HEK293 (cell line): ENCODE data around the gene DCHS1.

ENCODE experiments used
- CTCF ChIA-PET: fragments of 350-600 bp; formaldehyde crosslinking; extraction: SDS; loops from one replicate; lab custom pipeline; 2021; ENCODE audit warnings: antibody characterized with exemption; lab: Yijun Ruan, JAX
- POLR2A ChIA-PET: fragments of 300-600 bp; formaldehyde crosslinking; extraction: SDS; loops from one replicate; lab custom pipeline; 2020; ENCODE audit warnings: antibody characterized with exemption, inconsistent platforms; lab: Yijun Ruan, JAX
- H3K27ac ChIP-seq: fragments of 200-500 bp; sonication (Bioruptor generic); 2 replicates; pipeline ENCODE4 v1.5.1; 2014; ENCODE audit warnings: low read depth, low read length, control low read depth, inconsistent platforms; ENCODE audit errors: extremely low read depth
- H3K36me3 ChIP-seq, 2 experiments: fragments of 200-500 bp in 1 of 2; sonication (Bioruptor generic) in 1 of 2; 1 replicate in 1 of 2; 2 replicates in 1 of 2; pipeline ENCODE4 v1.5.1; 2014 to 2017; ENCODE audit warnings: inconsistent platforms in 2 of 2, low read length in 2 of 2; ENCODE audit not compliant: control insufficient read depth in 2 of 2, insufficient read depth in 1 of 2
- H3K4me1 ChIP-seq: fragments of 200-500 bp; sonication (Bioruptor generic); 2 replicates; pipeline ENCODE4 v1.5.1; 2014; ENCODE audit warnings: mild to moderate bottlenecking, low read length, inconsistent platforms; ENCODE audit not compliant: control insufficient read depth, insufficient read depth
- H3K4me3 ChIP-seq: 2 replicates; pipeline ENCODE4 v1.5.1; 2011; ENCODE audit warnings: low read depth, mild to moderate bottlenecking, control low read depth, low read length, moderate library complexity
- H3K9me3 ChIP-seq: fragments of 200-500 bp; sonication (Bioruptor generic); 2 replicates; pipeline ENCODE4 v1.5.1; 2014; ENCODE audit warnings: low read depth, low read length, inconsistent platforms; ENCODE audit not compliant: control insufficient read depth, insufficient read depth
- FEZF1 ChIP-seq: fragments of 450-650 bp; formaldehyde crosslinking; IDR thresholded peaks from 2 replicates; pipeline ENCODE4 v1.5.1; 2016; ENCODE audit warnings: missing biosample characterization, missing genetic modification characterization
- GLIS1 ChIP-seq: fragments of 450-650 bp; formaldehyde crosslinking; IDR thresholded peaks from 2 replicates; pipeline ENCODE4 v1.5.1; 2016; ENCODE audit warnings: missing biosample characterization, missing genetic modification characterization
- SCRT1 ChIP-seq: fragments of 450-650 bp; formaldehyde crosslinking; IDR thresholded peaks from 2 replicates; pipeline ENCODE4 v1.5.1; 2016; ENCODE audit warnings: missing biosample characterization, missing genetic modification characterization, borderline replicate concordance
- ZBTB17 ChIP-seq: fragments of 450-650 bp; formaldehyde crosslinking; IDR thresholded peaks from 2 replicates; pipeline ENCODE4 v1.5.1; 2016; ENCODE audit warnings: missing biosample characterization, missing genetic modification characterization
- ZBTB48 ChIP-seq: fragments of 450-650 bp; formaldehyde crosslinking; IDR thresholded peaks from 2 replicates; pipeline ENCODE4 v1.5.1; 2016; ENCODE audit warnings: missing biosample characterization, missing genetic modification characterization
- ZFHX2 ChIP-seq: fragments of 450-650 bp; formaldehyde crosslinking; conservative IDR thresholded peaks from 2 replicates; pipeline ENCODE4 v1.5.1; 2016; ENCODE audit warnings: missing biosample characterization, missing genetic modification characterization
- ZFP69B ChIP-seq: fragments of 450-650 bp; formaldehyde crosslinking; IDR thresholded peaks from 2 replicates; pipeline ENCODE4 v1.5.1; 2016; ENCODE audit warnings: missing biosample characterization, missing genetic modification characterization
- ZNF10 ChIP-seq: fragments of 450-650 bp; formaldehyde crosslinking; IDR thresholded peaks from 2 replicates; pipeline ENCODE4 v1.5.1; 2017; ENCODE audit warnings: missing biosample characterization, missing genetic modification characterization
- ZNF571 ChIP-seq: fragments of 450-650 bp; formaldehyde crosslinking; IDR thresholded peaks from 2 replicates; pipeline ENCODE4 v1.5.0; 2017; ENCODE audit warnings: missing biosample characterization, missing genetic modification characterization
- ZNF596 ChIP-seq: fragments of 450-650 bp; IDR thresholded peaks from 2 replicates; pipeline ENCODE4 v1.5.0; 2018; ENCODE audit warnings: missing biosample characterization, mild to moderate bottlenecking, missing genetic modification characterization, moderate library complexity
- ZNF600 ChIP-seq: fragments of 450-650 bp; formaldehyde crosslinking; IDR thresholded peaks from 2 replicates; pipeline ENCODE4 v1.5.1; 2016; ENCODE audit warnings: missing biosample characterization, missing genetic modification characterization
- ZNF701 ChIP-seq: fragments of 450-650 bp; formaldehyde crosslinking; IDR thresholded peaks from 2 replicates; pipeline ENCODE4 v1.5.1; 2016; ENCODE audit warnings: missing biosample characterization, missing genetic modification characterization
- TF ChIP-seq, protein P1 (sequence below): fragments of 450-650 bp; formaldehyde crosslinking; conservative IDR thresholded peaks from 2 replicates; pipeline ENCODE4 v1.5.1; 2016; ENCODE audit warnings: low read depth, missing biosample characterization, missing genetic modification characterization
- TF ChIP-seq, protein P2 (sequence below): fragments of 450-650 bp; formaldehyde crosslinking; IDR thresholded peaks from 2 replicates; pipeline ENCODE4 v1.5.1; 2016; ENCODE audit warnings: missing biosample characterization, missing genetic modification characterization
- TF ChIP-seq, protein P3 (sequence below): fragments of 450-650 bp; formaldehyde crosslinking; IDR thresholded peaks from 2 replicates; pipeline ENCODE4 v1.5.1; 2016; ENCODE audit warnings: missing biosample characterization, missing genetic modification characterization
- TF ChIP-seq, protein P4 (sequence below): fragments of 450-650 bp; formaldehyde crosslinking; IDR thresholded peaks from 2 replicates; pipeline ENCODE4 v1.5.1; 2016; ENCODE audit warnings: missing biosample characterization, missing genetic modification characterization

The DCHS1 gene

DNA sequence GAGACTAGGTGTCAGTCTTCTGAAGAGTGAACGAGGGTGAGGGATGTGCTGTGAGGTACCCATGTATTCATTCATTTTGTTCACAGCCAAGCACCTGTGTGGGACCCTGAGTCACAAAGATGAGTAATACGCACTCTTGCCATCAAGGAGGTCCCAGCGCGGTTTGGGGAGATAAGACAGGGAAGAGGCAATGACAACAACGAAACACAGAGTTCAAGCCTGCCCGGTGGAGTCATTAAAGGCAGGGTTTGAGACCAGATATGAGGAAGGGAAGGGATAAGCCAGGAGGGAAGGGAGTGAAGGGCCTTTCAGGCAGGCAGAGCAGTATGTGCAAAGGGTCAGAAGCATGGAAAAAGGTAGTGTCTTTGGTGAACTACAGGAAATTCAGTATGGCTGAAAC is 4.6 kb downstream of the DCHS1 start:
- H3K27ac ChIP-seq: no peak overlapping the region
- no peaks in the 10 kb centered on the region for H3K9me3 ChIP-seq
- H3K36me3 ChIP-seq: no peaks in the 10 kb centered on the region
- CTCF ChIA-PET: interaction anchor here (0.6 to 1.2 kb wide), 3 partner anchors 105 to 364 kb away, joined by 3 read pairs; no protein-coding TSS in a partner anchor
- H3K4me1 ChIP-seq: no peaks in the 10 kb centered on the region
- POLR2A ChIA-PET: no interaction called here
- no peak overlapping the region for H3K4me3 ChIP-seq
- TF ChIP-seq ZNF600 (tag by site-specific recombination) (peak; percentile 21; the same call in 1 of the 2 replicates), GLIS1 (tag by site-specific recombination) (0 out of 2 replicates have a peak, but pooled peaks have one; percentile 16), ZFP69B (no peak)

DNA sequence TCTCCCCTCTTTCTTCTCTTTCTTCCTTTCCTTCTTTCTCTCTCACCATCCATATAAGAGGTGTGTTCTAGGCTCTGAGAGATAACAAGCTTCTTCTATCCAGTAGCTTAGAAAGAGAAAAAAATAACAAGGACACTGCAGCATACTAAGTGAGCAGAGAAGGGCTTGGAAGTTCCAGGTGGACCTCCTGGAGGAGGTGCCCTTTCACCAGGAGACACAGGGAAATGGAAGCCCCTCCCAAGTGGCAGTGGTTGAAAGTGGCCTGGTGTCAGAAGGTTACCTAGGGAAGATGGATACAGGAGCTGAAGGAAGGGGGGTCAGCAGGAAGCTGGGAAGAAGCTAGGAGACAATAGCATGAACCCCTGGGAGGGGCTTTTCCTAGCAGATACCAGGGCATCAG is 5.5 kb downstream of the DCHS1 start:
- H3K4me1 ChIP-seq: no peaks in the 10 kb centered on the region
- TF ChIP-seq, protein P1, sequence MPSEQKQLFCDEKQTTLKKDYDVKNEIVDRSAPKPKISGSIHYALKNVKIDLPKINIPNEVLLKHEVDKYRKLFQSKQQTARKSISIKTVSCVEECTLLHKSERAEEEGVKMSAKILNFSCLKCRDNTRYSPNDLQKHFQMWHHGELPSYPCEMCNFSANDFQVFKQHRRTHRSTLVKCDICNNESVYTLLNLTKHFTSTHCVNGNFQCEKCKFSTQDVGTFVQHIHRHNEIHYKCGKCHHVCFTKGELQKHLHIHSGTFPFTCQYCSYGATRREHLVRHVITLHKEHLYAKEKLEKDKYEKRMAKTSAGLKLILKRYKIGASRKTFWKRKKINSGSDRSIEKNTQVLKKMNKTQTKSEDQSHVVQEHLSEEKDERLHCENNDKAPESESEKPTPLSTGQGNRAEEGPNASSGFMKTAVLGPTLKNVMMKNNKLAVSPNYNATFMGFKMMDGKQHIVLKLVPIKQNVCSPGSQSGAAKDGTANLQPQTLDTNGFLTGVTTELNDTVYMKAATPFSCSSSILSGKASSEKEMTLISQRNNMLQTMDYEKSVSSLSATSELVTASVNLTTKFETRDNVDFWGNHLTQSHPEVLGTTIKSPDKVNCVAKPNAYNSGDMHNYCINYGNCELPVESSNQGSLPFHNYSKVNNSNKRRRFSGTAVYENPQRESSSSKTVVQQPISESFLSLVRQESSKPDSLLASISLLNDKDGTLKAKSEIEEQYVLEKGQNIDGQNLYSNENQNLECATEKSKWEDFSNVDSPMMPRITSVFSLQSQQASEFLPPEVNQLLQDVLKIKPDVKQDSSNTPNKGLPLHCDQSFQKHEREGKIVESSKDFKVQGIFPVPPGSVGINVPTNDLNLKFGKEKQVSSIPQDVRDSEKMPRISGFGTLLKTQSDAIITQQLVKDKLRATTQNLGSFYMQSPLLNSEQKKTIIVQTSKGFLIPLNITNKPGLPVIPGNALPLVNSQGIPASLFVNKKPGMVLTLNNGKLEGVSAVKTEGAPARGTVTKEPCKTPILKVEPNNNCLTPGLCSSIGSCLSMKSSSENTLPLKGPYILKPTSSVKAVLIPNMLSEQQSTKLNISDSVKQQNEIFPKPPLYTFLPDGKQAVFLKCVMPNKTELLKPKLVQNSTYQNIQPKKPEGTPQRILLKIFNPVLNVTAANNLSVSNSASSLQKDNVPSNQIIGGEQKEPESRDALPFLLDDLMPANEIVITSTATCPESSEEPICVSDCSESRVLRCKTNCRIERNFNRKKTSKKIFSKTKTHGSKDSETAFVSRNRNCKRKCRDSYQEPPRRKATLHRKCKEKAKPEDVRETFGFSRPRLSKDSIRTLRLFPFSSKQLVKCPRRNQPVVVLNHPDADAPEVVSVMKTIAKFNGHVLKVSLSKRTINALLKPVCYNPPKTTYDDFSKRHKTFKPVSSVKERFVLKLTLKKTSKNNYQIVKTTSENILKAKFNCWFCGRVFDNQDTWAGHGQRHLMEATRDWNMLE (tag by site-specific recombination): no peak
- POLR2A ChIA-PET: interaction anchor here (1.1 to 1.2 kb wide), 2 partner anchors 33 to 39 kb away, joined by 3 to 4 read pairs; partner anchors contain the start of genes MRPL17 and TAF10

DNA sequence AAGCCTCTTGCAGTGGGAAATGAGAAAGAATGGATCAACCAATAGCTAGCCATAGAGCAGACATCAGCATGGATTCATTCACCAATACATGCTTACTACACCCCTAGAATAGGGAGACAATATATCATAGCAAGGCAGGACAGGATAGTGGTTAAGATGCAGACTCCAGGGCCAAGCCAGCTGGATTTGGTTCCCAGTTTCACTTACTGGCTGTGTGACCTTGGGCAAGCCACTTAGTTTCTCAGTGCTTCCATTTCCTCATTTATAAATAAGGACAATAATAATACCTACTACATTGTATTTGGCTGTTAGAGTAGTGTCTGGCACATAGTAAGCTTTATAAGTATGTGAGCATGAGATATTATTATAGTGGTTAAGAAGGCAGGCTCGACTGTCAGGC is 7.1 kb downstream of the DCHS1 start:
- ChIA-PET CTCF (interaction anchor here (0.5 to 0.9 kb wide), 2 partner anchors 9 to 73 kb away, joined by 3 read pairs; no protein-coding TSS in a partner anchor), POLR2A (no interaction called here)
- H3K4me3 ChIP-seq: no peak overlapping the region
- H3K4me1 ChIP-seq: no peaks in the 10 kb centered on the region
- no peaks in the 10 kb centered on the region for H3K9me3 ChIP-seq
- no peak overlapping the region for H3K27ac ChIP-seq
- TF ChIP-seq ZNF701 (tag by site-specific recombination) (no peak), FEZF1 (tag by site-specific recombination) (no peak), SCRT1 (tag by site-specific recombination) (no peak), ZNF10 (tag by site-specific recombination) (no peak), ZFHX2 (no peak), ZNF596 (no peak), ZBTB48 (tag by site-specific recombination) (no peak), ZNF571 (tag by site-specific recombination) (no peak), ZBTB17 (no peak)
- TF ChIP-seq, protein P2, sequence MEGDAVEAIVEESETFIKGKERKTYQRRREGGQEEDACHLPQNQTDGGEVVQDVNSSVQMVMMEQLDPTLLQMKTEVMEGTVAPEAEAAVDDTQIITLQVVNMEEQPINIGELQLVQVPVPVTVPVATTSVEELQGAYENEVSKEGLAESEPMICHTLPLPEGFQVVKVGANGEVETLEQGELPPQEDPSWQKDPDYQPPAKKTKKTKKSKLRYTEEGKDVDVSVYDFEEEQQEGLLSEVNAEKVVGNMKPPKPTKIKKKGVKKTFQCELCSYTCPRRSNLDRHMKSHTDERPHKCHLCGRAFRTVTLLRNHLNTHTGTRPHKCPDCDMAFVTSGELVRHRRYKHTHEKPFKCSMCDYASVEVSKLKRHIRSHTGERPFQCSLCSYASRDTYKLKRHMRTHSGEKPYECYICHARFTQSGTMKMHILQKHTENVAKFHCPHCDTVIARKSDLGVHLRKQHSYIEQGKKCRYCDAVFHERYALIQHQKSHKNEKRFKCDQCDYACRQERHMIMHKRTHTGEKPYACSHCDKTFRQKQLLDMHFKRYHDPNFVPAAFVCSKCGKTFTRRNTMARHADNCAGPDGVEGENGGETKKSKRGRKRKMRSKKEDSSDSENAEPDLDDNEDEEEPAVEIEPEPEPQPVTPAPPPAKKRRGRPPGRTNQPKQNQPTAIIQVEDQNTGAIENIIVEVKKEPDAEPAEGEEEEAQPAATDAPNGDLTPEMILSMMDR (tag by site-specific recombination): no peak
- TF ChIP-seq, protein P3, sequence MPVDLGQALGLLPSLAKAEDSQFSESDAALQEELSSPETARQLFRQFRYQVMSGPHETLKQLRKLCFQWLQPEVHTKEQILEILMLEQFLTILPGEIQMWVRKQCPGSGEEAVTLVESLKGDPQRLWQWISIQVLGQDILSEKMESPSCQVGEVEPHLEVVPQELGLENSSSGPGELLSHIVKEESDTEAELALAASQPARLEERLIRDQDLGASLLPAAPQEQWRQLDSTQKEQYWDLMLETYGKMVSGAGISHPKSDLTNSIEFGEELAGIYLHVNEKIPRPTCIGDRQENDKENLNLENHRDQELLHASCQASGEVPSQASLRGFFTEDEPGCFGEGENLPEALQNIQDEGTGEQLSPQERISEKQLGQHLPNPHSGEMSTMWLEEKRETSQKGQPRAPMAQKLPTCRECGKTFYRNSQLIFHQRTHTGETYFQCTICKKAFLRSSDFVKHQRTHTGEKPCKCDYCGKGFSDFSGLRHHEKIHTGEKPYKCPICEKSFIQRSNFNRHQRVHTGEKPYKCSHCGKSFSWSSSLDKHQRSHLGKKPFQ (tag by site-specific recombination): no peak
- TF ChIP-seq, protein P4, sequence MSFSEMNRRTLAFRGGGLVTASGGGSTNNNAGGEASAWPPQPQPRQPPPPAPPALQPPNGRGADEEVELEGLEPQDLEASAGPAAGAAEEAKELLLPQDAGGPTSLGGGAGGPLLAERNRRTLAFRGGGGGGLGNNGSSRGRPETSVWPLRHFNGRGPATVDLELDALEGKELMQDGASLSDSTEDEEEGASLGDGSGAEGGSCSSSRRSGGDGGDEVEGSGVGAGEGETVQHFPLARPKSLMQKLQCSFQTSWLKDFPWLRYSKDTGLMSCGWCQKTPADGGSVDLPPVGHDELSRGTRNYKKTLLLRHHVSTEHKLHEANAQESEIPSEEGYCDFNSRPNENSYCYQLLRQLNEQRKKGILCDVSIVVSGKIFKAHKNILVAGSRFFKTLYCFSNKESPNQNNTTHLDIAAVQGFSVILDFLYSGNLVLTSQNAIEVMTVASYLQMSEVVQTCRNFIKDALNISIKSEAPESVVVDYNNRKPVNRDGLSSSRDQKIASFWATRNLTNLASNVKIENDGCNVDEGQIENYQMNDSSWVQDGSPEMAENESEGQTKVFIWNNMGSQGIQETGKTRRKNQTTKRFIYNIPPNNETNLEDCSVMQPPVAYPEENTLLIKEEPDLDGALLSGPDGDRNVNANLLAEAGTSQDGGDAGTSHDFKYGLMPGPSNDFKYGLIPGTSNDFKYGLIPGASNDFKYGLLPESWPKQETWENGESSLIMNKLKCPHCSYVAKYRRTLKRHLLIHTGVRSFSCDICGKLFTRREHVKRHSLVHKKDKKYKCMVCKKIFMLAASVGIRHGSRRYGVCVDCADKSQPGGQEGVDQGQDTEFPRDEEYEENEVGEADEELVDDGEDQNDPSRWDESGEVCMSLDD (tag by site-specific recombination): no peak
- no peaks in the 10 kb centered on the region for H3K36me3 ChIP-seq

More for the DNA sequence above, 5.5 kb downstream of the DCHS1 start:
- CTCF ChIA-PET: interaction anchor here (0.6 to 1.3 kb wide), 8 partner anchors 11 to 363 kb away, joined by 3 read pairs; partner anchors contain the start of gene MRPL17
- no peaks in the 10 kb centered on the region for H3K36me3 ChIP-seq
- no peak overlapping the region for H3K4me3 ChIP-seq
- H3K27ac ChIP-seq: no peak overlapping the region
- no peaks in the 10 kb centered on the region for H3K9me3 ChIP-seq
